ENCODE measurements around the gene CNTRL.
"Not testable (repeated sequence)": the region's sequence is repeated elsewhere in the genome, so short reads cannot be mapped to it uniquely, and the experiment has no call there.

The CNTRL gene

DNA sequence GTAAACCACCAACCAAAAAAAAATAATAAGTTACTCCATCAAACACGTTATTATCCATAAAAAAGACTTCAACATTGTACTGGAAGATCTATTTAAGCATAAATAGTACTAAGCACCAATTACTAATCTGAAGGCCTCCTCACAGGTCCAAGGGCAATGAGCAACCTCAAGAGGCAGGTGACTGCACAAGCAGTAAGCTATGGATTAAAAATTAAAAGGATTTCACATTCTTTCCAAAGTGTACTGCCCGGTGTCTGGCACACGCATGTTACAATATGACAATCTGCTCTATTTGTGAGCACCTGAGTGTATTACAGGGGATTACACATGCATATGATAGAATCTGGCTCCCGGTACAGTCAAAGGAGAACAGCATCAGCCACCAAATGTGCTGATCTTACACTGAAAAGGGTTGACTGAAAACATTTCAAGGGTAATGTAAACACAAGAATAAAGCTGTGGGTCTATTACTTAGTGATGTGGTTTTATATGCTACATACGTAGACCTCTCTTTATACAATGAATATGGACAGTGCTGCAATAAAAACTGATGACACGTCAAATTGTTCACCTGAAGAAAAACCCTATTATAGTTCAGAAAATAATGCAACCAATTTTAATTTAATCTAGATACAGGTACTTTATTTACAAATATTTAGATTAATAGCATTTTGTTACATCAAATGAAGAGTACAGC is 104.1 kb downstream of the CNTRL start:
- no peaks in the 10 kb centered on the region for H3K9me3 Mint-ChIP-seq
- DNase-seq, result no peak
- TF ChIP-seq, protein P1, sequence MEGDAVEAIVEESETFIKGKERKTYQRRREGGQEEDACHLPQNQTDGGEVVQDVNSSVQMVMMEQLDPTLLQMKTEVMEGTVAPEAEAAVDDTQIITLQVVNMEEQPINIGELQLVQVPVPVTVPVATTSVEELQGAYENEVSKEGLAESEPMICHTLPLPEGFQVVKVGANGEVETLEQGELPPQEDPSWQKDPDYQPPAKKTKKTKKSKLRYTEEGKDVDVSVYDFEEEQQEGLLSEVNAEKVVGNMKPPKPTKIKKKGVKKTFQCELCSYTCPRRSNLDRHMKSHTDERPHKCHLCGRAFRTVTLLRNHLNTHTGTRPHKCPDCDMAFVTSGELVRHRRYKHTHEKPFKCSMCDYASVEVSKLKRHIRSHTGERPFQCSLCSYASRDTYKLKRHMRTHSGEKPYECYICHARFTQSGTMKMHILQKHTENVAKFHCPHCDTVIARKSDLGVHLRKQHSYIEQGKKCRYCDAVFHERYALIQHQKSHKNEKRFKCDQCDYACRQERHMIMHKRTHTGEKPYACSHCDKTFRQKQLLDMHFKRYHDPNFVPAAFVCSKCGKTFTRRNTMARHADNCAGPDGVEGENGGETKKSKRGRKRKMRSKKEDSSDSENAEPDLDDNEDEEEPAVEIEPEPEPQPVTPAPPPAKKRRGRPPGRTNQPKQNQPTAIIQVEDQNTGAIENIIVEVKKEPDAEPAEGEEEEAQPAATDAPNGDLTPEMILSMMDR (IDR thresholded peaks at IDR 0.05), result no peak
- H3K27me3 Mint-ChIP-seq (ENCODE audit: low read depth, poor library complexity), result peaks cover 4% of the 10 kb centered on the region
- H3K36me3 Mint-ChIP-seq (ENCODE audit: low read depth), result peaks cover 43% of the 10 kb centered on the region
- no peak overlapping the region for H3K27ac Mint-ChIP-seq
- no peak overlapping the region for H3K4me3 Mint-ChIP-seq
- H3K4me1 Mint-ChIP-seq, result peaks cover 22% of the 10 kb centered on the region

DNA sequence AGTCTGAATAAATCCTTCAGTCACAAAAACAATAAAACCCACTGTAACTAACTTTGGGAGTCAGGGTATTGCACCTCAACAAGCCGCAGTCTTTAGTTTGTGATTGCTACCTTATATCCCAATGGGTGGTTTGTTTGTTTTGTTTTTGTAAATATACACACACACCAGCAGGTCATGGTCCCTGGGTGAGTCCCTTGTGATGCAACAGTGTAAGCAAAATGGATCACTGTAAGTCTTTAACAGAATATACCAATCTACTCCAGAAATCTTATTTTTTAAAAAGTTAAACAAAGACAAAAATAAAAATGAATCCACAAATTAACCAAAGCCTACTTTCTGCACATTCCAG is 104.6 kb downstream of the CNTRL start:
- not testable (repeated sequence) for H3K9me3 Mint-ChIP-seq; H3K27me3 Mint-ChIP-seq (ENCODE audit: low read depth, poor library complexity); DNase-seq; H3K4me3 Mint-ChIP-seq; H3K27ac Mint-ChIP-seq
- H3K36me3 Mint-ChIP-seq (ENCODE audit: low read depth), result peaks cover 40% of the 10 kb centered on the region
- H3K4me1 Mint-ChIP-seq, result peaks cover 22% of the 10 kb centered on the region

DNA sequence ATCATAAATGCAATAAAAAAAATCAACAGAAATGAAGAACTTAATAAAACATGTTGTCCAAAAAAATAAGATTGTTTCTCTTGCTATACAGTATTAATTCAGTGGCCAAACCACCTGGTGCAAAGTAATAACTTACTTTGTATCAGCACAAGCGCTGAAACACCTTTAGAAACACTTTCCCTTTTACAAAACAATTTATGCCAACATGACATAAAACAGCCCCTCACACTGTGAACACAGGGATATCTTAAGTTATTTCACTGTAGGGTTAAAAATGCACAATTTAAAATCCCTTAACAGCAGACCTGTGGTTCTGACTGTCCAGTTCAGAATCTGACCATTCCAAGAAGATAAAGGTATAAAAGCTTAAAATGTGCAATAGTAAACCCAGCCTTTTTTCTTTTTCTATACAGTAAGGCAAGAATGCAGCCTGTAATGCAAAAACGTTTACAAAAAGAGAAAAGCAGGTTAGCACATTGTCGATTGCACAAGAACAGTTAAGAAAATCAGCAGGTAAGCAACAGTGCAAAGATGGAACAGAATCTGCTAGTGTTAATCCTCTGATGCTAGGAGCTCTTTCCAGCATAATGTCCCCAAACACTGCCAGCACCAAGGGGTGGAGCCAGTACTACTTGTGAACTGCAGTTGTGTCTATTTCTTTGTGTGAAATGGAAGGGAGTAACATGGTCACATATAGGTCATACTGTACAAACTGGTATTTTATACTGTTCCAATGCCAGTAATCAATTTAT is 105.4 kb downstream of the CNTRL start:
- no peak for DNase-seq
- Mint-ChIP-seq H3K27me3 (ENCODE audit: low read depth, poor library complexity) (peaks cover 4% of the 10 kb centered on the region), H3K4me1 (peaks cover 22% of the 10 kb centered on the region), H3K9me3 (no peaks in the 10 kb centered on the region), H3K27ac (peak overlapping the region; percentile 72), H3K36me3 (ENCODE audit: low read depth) (peaks cover 33% of the 10 kb centered on the region), H3K4me3 (no peak overlapping the region)
- TF ChIP-seq, protein P1 (IDR thresholded peaks at IDR 0.05), result no peak

DNA sequence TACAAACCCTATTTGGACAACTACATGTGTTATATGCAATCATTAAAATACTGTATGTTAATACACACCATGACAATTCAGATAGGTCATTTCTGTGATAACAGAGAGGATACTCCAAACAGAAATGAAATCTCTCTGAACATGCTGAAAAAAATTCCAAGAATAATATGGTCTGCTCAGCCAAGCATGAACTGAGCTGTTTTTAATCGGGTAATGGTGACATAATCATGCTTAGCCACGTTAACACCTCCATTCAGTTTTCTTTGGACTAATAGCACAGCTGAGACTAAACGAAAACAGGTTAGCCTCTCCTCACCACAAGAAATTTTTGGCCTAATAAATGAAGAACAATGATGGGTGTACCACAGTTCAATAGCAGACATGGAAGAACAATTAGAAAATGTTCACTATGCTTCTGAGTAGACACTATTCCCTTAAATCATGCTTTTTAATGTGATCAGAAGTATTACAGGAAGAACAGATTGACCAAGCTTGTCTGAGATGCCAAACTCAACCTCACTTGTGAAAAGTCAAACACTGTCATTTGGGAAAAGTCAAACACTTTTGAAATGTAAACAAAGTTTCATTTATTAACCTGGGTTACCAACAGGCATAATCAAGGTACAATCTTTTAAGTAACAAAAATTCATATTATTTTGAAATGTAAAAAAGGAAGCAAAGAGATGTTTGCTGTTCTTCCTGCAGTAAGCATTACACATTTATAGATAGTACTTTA is 107.5 kb downstream of the CNTRL start:
- DNase-seq, result no peak
- Mint-ChIP-seq H3K27ac (peak overlapping the region; percentile 28), H3K36me3 (ENCODE audit: low read depth) (peaks cover 34% of the 10 kb centered on the region), H3K4me1 (peaks cover 22% of the 10 kb centered on the region), H3K27me3 (ENCODE audit: low read depth, poor library complexity) (no peaks in the 10 kb centered on the region), H3K9me3 (no peaks in the 10 kb centered on the region), H3K4me3 (no peak overlapping the region)
- TF ChIP-seq, protein P1 (IDR thresholded peaks at IDR 0.05), result no peak

DNA sequence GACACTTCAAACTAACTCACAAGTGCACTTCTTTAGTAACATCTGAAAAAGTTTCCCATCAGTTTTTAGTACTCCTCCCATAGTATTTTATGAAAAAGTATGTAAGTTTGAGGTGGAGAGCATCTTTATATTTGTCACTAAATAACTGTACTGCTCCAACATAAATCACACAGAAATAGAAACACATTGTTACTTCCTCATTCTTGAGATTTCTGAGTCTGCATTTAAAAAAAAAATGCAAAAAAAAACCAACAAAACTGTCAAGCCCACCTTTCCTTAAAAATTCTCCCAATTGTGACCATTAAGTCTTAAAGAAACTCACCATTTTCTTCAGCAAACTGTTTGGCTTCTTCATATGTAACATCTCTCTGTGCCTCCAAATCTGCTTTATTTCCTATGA is 108.2 kb downstream of the CNTRL start:
- H3K36me3 Mint-ChIP-seq (ENCODE audit: low read depth), result peaks cover 34% of the 10 kb centered on the region
- H3K9me3 Mint-ChIP-seq, result no peaks in the 10 kb centered on the region
- no peak overlapping the region for H3K27ac Mint-ChIP-seq
- H3K4me3 Mint-ChIP-seq, result no peak overlapping the region
- peaks cover 22% of the 10 kb centered on the region for H3K4me1 Mint-ChIP-seq
- H3K27me3 Mint-ChIP-seq (ENCODE audit: low read depth, poor library complexity), result no peaks in the 10 kb centered on the region
- TF ChIP-seq, protein P1 (IDR thresholded peaks at IDR 0.05), result no peak
- DNase-seq, result no peak

DNA sequence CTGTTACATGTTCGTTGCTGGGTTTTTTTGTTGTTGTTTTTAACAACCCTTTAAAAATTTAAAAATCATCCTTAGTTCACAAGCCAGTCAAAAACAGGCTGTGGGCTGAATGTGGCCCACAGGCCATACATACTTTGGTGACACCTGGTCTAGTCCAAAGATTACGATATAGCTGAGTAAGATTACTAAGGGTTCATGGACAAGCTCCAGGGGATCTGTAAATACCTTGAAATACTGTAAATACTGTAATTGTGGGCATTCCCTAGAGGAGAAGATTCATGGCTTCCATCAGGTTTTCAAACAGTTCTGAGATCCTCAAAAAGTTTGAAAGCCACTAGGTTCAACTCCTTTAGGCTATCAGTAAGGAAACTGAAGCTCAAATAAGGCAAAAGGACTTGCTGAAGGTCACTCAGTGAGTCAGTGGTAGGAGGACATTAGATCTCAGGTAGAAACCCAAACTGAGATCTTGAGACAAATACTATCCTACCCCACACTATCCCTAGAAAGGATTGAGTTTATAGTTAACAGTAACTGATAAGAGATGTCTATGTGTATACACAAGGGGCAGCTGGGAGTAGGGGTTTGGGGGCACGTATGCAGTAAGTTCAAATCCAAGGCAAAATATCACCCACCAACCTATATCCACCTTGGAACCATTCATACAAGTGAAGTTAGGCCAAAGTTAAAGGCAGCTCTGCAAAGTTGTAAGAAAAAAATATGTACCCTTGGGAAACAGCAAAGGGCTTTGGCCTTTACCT is 109.1 kb downstream of the CNTRL start:
- no peak overlapping the region for H3K4me3 Mint-ChIP-seq
- DNase-seq, result no peak
- peaks cover 34% of the 10 kb centered on the region for H3K36me3 Mint-ChIP-seq (ENCODE audit: low read depth)
- TF ChIP-seq, protein P1 (IDR thresholded peaks at IDR 0.05), result no peak
- peaks cover 22% of the 10 kb centered on the region for H3K4me1 Mint-ChIP-seq
- no peaks in the 10 kb centered on the region for H3K9me3 Mint-ChIP-seq
- peak overlapping the region; percentile 59 for H3K27ac Mint-ChIP-seq
- H3K27me3 Mint-ChIP-seq (ENCODE audit: low read depth, poor library complexity), result no peaks in the 10 kb centered on the region

All from nephron progenitor cell (in vitro differentiated cells).